ENCODE measurements around the gene PHACTR2. TPM values are rescaled to one million over a fixed set of nuclear protein-coding genes. Genes with fewer than 3 reads are reported as not detected.

Gene PHACTR2
- total RNA-seq, 1 experiment from 2014 or later = 39.8 TPM

DNA sequence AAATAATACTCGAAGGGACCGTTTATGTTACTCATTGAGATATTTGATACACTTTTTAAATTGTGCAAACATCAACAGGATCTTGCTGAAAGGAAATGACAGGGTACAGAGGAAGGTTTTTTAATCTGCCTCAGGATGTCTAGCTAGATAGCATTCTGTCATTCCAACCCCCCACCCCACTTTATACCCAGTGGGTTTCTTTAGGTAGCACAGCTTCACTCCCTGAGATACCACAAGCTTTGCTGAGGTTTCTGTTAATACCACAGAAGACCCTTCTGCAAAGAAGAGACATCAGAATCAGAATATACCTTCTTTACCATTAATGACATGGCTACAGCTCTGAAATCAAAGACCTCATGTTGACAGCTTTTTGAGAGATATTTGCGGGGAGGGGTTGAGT is 1.3 kb downstream of the PHACTR2 start:
- BruUV-seq (replicated peaks) = no TSS peak
- Histone ChIP-seq H3K79me2 (ENCODE audit: low read depth) (peaks cover 71% of the 10 kb centered on the region), H3K4me3 (peak overlapping the region; percentile 95), H3K27me3 (ENCODE audit: insufficient read depth, low read depth) (no peaks in the 10 kb centered on the region), H3K9me3 (ENCODE audit: insufficient read depth, low read depth) (peaks cover 12% of the 10 kb centered on the region; the same call in 1 of the 2 replicates), H3K36me3 (ENCODE audit: low read depth) (no peaks in the 10 kb centered on the region), H3K27ac (peak overlapping the region; percentile 92; the same call in 1 of the 2 replicates), H2AFZ (peak overlapping the region; percentile 85), H3K4me1 (replicated peaks; ENCODE audit: insufficient read depth) (peaks cover 59% of the 10 kb centered on the region), H4K20me1 (ENCODE audit: insufficient read depth) (no peaks in the 10 kb centered on the region), H3K9me2 (ENCODE audit: insufficient read depth) (no peaks in the 10 kb centered on the region), H3F3A (ENCODE audit: insufficient read depth, low read depth) (peaks cover 31% of the 10 kb centered on the region), H3K4me2 (peak overlapping the region; percentile 98)
- CTCF ChIA-PET = interaction anchor here (0.6 kb wide), 1 partner anchor 477 kb away, joined by 3 read pairs; no protein-coding TSS in a partner anchor
- intact Hi-C loops (cut with micrococcal nuclease; ENCODE audit: unreplicated experiment) = loop anchor here (5.0 to 10.0 kb wide), 4 partner anchors 333 to 1664 kb away; partner anchors contain the start of gene HIVEP2
- DNase-seq = no peak
- TF ChIP-seq EZH2 (IDR thresholded peaks at IDR 0.05; ENCODE audit: low read depth) = no peak
- TF ChIP-seq, protein P1, sequence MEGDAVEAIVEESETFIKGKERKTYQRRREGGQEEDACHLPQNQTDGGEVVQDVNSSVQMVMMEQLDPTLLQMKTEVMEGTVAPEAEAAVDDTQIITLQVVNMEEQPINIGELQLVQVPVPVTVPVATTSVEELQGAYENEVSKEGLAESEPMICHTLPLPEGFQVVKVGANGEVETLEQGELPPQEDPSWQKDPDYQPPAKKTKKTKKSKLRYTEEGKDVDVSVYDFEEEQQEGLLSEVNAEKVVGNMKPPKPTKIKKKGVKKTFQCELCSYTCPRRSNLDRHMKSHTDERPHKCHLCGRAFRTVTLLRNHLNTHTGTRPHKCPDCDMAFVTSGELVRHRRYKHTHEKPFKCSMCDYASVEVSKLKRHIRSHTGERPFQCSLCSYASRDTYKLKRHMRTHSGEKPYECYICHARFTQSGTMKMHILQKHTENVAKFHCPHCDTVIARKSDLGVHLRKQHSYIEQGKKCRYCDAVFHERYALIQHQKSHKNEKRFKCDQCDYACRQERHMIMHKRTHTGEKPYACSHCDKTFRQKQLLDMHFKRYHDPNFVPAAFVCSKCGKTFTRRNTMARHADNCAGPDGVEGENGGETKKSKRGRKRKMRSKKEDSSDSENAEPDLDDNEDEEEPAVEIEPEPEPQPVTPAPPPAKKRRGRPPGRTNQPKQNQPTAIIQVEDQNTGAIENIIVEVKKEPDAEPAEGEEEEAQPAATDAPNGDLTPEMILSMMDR (conservative IDR thresholded peaks at IDR 0.05) = no peak
- POLR2A ChIA-PET (ENCODE audit: unreplicated experiment) = no interaction called here

DNA sequence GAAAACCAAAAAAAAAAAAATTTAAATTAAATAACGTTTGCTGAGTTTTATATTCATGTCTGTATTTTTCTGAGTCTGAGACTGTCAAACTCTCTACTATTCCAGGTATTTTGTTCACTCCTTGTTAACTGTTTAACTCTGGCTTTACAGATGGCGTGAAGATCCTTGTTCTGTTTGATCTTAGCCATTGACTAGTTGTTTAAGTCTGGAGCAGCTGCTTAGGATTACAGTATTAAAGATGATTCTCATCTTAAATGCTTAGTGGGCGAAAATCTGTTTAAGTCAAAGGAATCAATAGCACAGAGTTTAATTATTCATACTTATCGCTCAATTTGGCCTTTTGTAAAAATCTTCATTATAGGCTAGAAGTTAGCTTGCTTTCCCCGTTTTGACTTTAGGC is 2.4 kb downstream of the PHACTR2 start:
- DNase-seq = no peak
- Histone ChIP-seq H3K4me2 (peak overlapping the region; percentile 98), H3F3A (ENCODE audit: insufficient read depth, low read depth) (peaks cover 22% of the 10 kb centered on the region), H3K9me3 (ENCODE audit: insufficient read depth, low read depth) (peaks cover 12% of the 10 kb centered on the region; the same call in 1 of the 2 replicates), H3K4me1 (replicated peaks; ENCODE audit: insufficient read depth) (peaks cover 48% of the 10 kb centered on the region), H3K27ac (no peak overlapping the region), H3K9me2 (ENCODE audit: insufficient read depth) (no peaks in the 10 kb centered on the region), H3K79me2 (ENCODE audit: low read depth) (peaks cover 72% of the 10 kb centered on the region), H3K4me3 (peak overlapping the region; percentile 95; the same call in 1 of the 2 replicates), H3K36me3 (ENCODE audit: low read depth) (no peaks in the 10 kb centered on the region), H4K20me1 (ENCODE audit: insufficient read depth) (no peaks in the 10 kb centered on the region), H2AFZ (no peak overlapping the region), H3K27me3 (ENCODE audit: insufficient read depth, low read depth) (no peaks in the 10 kb centered on the region)
- intact Hi-C loops (cut with micrococcal nuclease; ENCODE audit: unreplicated experiment) = no loop called here
- CTCF ChIA-PET = no interaction called here
- POLR2A ChIA-PET (ENCODE audit: unreplicated experiment) = no interaction called here
- TF ChIP-seq, protein P1 (conservative IDR thresholded peaks at IDR 0.05) = no peak
- TF ChIP-seq EZH2 (IDR thresholded peaks at IDR 0.05; ENCODE audit: low read depth) = no peak
- no TSS peak for BruUV-seq (replicated peaks)

DNA sequence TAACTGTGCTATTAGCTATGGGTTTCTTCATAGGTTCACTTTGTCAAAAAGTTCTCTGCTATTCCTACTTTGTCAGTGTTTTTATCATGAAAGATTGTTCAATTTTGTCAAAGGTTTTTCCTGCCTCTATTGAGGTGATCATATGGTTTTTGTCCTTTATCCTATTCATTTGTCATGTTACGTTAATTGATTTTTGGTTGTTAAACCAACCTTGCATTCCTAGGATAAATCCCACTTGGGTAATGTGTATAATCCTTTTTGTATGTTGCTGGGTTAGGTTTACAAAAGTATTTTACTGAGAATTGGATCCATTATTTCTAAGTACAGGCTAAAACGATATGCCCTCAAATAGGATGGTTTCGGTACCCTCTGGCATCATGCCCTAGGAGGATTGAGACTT is 5.0 kb downstream of the PHACTR2 start:
- H3K4me2 ChIP-seq = no peak overlapping the region
- H3K79me2 ChIP-seq (ENCODE audit: low read depth) = peaks cover 82% of the 10 kb centered on the region
- no peak overlapping the region for H3K27ac ChIP-seq
- DNase-seq = no peak
- intact Hi-C loops (cut with micrococcal nuclease; ENCODE audit: unreplicated experiment) = no loop called here
- no peaks in the 10 kb centered on the region for H3K27me3 ChIP-seq (ENCODE audit: insufficient read depth, low read depth)
- ChIA-PET CTCF (no interaction called here), POLR2A (ENCODE audit: unreplicated experiment) (interaction anchor here (0.6 to 0.7 kb wide), 2 partner anchors 653 to 1379 kb away, joined by 6 to 9 read pairs; no protein-coding TSS in a partner anchor)
- H3F3A ChIP-seq (ENCODE audit: insufficient read depth, low read depth) = peaks cover 5% of the 10 kb centered on the region
- TF ChIP-seq, protein P1 (conservative IDR thresholded peaks at IDR 0.05) = no peak
- TF ChIP-seq EZH2 (IDR thresholded peaks at IDR 0.05; ENCODE audit: low read depth) = no peak
- peaks cover 37% of the 10 kb centered on the region for H3K4me1 ChIP-seq (replicated peaks; ENCODE audit: insufficient read depth)
- H3K4me3 ChIP-seq = 0 out of 2 replicates have a peak overlapping the region, but pooled peaks have one; percentile 4
- H3K9me2 ChIP-seq (ENCODE audit: insufficient read depth) = no peaks in the 10 kb centered on the region
- H2AFZ ChIP-seq = no peak overlapping the region
- H3K9me3 ChIP-seq (ENCODE audit: insufficient read depth, low read depth) = peaks cover 12% of the 10 kb centered on the region; the same call in 1 of the 2 replicates
- no peaks in the 10 kb centered on the region for H3K36me3 ChIP-seq (ENCODE audit: low read depth)
- H4K20me1 ChIP-seq (ENCODE audit: insufficient read depth) = no peaks in the 10 kb centered on the region
- no TSS peak for BruUV-seq (replicated peaks)
